GM19351 (cell line): Measurements from ENCODE around the gene ADGRG4.
"Not testable (repeated sequence)": the region's sequence is repeated elsewhere in the genome, so short reads cannot be mapped to it uniquely, and the experiment has no call there.

Experiments
- ATAC-seq: cut with Tn5 transposase; IDR thresholded peaks from one replicate; pipeline ENCODE4 v1.9.1; 2021; ENCODE audit warnings: mild to moderate bottlenecking, moderate library complexity; ENCODE audit not compliant: unreplicated experiment

Gene ADGRG4

DNA sequence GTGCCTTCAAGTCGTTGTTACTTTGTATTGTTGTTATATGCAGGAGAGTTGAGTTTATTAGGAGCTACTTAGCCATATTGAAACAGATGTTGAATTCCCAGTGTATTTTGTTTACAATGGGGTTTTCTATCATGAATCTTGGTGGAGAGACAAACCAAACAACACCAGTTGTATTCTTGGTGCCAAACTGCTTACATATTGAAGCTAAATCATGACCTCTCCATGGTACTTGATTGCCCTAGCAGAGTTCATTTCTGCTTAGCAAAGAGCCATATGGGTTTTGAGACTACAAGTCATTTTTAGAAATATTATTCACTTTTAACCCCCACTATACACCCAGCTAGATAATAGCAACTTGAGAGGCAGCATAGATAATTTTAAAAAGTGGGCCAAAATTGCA lies 85.4 kb downstream of the ADGRG4 start:
- ATAC-seq, result no peak

DNA sequence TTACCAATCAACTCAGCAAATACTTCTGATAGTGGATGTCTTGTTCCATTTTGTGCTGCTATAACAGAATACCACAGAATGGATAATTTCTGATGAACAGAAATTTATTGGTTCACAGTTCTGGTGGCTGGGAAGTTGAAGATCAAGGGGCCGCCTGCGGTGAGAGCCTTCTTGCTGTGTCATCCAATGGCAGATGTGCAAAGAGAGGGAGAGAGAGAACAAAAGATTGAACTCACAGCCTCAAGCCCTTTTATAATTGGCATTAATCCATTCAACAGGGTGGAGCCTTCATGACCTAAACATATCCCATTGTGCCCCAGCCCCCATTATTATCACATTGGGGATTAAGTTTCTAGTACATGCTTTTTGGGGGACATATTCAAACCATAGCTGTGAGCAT lies 86.1 kb downstream of the ADGRG4 start:
- ATAC-seq, result no peak

DNA sequence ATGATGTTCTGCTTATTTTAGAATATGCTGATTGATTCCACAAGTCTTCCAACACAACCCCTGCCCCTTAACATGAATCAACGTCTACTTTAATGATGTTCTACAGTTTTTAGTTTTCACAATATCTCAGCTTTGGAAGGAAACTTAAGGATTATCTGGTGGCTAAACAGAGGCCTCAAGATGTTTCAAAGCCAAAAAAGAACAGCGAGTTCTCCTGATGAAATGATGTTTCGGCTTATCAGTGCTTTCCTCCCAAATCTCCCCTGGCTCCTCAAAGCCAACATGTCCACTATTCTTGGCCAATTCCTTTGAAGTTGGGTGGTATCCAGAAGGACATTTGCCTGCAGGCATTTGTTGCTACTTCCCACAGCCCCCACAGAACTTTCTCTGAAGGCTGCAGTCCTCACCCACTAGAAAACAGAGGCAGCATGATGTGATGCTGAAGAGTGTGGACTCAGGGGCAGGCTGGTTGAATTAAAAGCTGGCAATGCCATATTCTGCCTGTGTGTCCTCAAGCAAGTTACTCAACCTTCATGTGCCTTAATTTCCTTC lies 87.3 kb downstream of the ADGRG4 start:
- ATAC-seq, result no peak

DNA sequence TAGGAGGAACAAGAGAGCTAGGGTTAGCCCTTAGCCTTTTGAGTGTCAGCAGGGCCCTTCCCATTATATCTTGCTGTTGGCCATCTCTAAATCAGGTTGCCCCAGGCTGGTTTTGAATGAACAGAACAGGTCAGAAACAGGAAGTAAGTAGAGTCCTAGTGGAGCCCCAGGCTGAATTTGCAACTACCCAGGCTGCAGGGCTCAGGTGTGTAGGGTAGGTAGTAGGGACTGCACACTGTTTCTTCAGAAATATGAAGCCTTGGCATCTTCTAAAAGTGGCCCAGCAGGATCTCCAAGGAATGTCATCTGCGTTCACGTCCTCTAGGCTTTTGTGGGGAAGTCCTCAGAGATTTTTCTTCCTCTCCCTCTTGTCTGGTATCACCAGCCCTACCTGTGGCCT lies 90.2 kb downstream of the ADGRG4 start:
- ATAC-seq, result no peak

DNA sequence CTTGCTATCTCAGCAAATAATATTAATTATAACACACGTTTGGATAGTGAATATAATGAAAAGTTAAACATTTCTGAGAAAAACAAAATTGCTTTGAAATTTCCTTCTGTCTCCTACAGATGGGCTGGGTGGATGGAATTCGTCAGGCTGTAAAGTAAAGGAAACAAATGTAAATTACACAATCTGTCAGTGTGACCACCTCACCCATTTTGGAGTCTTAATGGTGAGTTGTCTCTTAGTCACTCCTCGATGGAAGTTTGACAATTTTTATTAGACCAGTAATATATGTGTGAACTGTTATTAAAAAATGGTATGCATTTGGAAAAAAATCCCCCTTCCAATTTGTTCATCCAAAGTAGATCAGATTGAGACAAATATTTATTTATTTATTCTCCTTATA lies 94.5 kb downstream of the ADGRG4 start:
- no peak for ATAC-seq

DNA sequence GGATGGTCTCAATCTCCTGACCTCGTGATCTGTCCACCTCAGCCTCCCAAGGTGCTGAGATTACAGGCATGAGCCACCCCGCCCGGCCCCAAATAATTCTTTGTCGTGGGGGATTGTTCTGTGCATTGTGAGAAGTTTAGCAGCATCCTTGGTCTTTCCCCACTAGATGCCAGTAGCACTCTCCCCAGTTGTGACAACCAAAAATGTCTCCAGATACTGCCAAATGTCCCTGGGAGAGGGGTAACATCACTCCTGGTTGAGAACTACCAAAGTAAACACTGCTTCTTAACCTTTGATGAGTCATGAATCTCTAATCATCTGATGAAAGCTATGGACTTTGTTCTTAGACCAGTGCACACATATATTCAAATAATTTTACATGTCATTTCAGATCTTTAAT lies 96.2 kb downstream of the ADGRG4 start:
- no peak for ATAC-seq

DNA sequence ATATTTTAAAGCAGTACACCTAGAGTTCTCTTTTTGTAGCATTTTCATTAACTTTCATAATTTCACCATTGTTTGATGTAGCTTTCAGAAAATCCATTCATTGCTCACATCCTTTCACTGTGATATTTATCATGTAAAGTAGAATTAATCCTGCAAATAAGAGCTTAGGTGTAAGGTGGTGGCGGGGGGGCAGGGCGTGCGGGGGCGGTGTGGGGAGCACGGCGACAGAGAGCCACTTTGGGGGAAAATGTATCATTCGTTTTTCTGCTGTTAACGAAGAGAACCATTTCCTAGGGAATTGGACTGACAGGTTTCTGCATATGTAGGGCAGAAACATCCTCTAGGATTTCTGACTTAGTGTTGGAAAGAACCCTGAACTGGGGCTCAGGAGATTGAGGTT lies 104.4 kb downstream of the ADGRG4 start:
- ATAC-seq, result no peak

DNA sequence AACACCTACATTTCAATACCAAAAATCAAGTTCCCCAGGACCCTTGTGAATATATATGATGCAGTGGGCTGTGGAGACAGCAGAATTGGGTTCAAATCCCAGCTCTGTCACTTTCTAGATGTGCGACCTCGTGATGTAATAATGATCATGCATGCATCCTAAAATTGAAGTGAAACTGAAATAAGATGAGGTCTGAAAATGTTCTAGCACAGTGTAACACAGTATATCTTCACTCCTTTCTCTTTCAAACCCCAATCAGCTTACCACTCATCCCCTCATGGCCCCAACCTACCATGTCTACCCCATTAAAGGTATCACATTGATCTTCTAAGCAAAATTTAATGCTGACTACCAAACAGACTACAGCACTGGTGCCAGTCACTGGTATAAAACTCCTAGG lies 117.0 kb downstream of the ADGRG4 start:
- peak; percentile 86 for ATAC-seq

DNA sequence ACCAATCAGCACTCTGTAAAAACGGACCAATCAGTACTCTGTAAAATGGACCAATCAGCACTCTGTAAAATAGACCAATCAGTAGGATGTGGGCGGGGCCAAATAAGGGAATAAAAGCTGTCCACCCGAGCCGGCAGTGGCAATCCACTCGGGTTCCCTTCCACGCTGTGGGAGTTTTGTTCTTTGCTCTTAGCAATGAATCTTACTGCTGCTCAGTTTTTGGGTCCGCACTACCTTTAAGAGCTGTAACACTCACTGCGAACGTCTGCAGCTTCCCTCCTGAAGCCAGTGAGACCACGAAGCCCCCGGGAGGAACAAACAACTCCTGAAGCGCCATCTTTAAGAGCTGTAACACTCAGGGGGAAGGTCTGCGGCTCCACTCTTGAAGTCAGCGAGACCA lies 120.6 kb downstream of the ADGRG4 start:
- ATAC-seq, result no peak

DNA sequence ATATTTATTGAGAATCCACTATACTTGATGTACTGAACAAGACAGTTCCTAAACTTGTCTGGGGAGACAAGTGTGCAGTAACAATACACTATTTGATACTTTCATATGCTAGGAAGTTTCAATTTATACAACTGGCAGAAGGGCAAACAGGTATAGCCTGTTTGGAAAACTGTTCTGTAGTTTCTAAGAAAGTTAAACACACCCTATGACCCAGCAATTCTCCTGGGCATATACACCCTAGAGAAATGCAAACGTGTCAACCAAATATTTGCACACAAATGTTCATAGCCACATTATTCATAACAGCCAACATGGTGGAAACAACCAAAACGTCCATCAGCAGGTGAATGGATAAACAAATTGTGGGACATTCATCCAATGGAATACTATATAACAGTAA lies 123.0 kb downstream of the ADGRG4 start:
- no peak for ATAC-seq

DNA sequence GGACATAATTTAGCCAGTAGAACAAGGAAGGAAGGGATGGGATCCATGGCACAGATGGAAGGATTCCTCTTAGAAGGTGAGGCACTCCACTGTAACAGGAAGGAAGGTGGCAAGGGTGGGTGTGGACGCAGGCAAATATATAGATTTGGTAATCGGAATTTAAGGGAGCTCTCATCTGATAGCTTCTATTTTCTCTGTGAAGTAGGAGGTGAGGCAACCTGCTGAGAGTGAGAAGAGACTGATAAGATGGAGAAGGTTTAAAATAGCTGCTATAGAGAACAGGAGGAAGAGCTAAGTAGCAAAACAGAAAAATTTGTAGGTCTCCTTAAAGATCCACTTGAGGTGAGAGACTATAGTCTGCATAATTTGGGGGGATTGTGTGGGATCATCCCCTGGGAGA lies 125.2 kb downstream of the ADGRG4 start:
- no peak for ATAC-seq

DNA sequence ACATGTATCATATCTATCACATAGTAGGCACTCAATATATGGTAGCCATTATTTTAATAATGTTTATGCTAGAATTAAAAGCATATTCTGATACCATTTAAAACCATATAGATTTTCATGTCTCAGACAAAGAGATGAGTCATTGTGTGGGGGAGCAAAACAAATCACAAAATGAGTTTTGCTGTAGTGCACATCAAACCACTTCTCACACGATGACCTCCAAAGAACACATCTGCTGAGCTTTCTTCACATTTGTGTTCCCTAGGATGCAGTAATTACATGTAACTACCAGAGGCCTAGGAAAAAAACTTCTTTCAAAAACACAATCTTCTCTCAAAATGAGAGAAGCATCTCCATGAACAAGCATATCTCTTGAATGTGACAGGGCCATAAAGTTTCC lies 130.9 kb downstream of the ADGRG4 start:
- no peak for ATAC-seq

DNA sequence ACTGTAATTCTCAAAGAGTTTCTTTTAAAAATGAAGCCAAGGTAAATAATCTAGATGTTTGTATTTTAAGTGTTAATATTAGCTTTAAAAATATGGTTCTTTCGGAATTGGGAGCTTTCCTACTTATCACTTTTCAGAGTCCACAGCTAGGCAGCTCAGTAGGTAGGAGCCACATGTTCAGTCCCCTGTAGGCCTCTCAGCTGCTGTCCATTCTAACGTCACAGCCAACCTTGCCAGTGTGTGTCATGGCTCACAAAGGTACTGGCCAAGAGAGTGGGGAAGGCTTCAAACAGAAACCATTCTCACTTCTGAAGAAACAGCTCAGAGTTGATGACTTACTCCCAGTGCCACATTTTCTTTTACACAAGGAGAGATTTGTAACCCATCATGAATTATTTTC lies 137.0 kb downstream of the ADGRG4 start:
- no peak for ATAC-seq

DNA sequence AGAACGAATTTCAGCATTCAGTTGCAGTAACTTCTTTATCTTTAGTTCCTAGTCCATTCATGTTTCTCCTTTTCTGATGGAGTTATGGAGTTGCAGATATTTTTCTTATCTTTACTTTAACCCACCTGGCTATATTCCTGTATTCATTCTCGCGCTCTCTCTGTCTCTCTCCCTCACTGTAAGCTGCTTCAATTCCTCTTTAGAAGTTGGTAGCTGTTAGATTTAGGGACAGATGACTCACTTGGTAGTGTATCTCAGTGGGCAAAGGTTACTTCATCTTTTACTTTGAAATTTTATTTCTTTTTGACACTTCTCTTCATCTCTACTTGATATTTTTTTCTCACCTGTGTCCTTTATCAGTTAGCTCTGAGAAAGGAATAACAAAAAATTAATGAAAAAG lies 137.4 kb downstream of the ADGRG4 start:
- no peak for ATAC-seq

DNA sequence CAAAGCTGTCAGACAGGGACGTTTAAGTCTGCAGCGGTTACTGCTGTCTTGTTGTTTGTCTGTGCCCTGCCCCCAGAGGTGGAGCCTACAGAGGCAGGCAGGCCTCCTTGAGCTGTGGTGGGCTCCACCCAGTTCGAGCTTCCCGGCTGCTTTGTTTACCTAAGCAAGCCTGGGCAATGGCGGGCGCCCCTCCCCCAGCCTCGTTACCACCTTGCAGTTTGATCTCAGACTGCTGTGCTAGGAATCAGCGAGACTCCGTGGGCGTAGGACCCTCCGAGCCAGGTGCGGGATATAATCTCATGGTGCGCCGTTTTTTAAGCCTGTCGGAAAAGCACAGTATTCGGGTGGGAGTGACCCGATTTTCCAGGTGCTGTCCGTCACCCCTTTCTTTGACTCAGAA lies 144.9 kb downstream of the ADGRG4 start:
- ATAC-seq, result not testable (repeated sequence)

DNA sequence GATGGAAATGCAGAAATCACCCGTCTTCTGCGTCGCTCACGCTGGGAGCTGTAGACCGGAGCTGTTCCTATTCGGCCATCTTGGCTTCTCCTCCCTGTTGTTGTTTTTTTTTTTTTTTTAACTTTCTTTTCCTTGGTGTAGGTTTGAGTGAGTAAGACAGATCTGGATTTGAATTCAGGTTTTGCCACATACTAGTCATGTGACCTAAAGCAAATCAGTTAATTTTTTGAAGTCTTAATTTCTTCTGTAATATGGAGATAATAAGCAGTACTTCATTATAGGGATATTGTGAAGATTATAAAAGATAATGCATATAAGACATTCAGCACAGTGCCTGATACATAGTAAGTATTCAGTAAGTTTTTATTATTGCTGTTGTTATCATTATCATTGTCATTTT lies 145.4 kb downstream of the ADGRG4 start:
- no peak for ATAC-seq

DNA sequence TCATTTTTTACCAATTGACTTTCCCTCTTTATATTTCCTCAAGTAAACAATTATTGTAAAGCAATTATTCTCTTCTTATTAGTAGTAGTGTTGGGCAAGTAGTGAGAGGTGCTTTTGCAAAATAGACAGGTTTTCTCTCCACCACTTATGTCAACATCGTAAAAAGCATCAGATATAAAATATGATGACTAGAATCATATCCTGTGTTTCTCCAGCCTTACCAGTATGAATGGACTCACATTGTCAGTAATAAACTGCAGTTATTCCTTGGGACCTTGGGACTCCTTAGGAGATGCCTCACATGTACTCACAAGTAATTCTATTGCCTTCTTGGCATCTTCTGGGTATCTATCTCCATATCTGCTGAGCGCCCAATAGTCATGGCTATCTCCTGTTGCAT lies 146.5 kb downstream of the ADGRG4 start:
- no peak for ATAC-seq

DNA sequence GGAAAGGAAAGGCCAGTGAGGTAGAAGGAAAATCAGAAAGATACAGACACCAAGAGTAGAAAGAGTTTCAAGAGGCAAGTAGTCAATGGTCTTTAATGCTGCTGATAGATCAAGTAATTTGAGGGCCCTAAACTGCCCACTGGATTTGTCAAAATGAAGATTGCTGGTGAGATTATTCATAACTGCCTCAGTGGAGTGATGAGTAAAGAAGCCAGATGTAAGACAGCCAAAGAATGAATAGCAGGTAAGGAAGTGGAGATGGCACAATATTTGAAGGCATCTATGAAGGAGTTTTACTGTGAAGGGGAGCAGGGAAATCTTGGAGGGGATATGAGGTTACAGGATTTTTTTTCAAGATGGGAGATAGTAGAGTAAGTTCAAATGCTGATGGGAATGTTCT lies 147.2 kb downstream of the ADGRG4 start:
- ATAC-seq, result no peak

DNA sequence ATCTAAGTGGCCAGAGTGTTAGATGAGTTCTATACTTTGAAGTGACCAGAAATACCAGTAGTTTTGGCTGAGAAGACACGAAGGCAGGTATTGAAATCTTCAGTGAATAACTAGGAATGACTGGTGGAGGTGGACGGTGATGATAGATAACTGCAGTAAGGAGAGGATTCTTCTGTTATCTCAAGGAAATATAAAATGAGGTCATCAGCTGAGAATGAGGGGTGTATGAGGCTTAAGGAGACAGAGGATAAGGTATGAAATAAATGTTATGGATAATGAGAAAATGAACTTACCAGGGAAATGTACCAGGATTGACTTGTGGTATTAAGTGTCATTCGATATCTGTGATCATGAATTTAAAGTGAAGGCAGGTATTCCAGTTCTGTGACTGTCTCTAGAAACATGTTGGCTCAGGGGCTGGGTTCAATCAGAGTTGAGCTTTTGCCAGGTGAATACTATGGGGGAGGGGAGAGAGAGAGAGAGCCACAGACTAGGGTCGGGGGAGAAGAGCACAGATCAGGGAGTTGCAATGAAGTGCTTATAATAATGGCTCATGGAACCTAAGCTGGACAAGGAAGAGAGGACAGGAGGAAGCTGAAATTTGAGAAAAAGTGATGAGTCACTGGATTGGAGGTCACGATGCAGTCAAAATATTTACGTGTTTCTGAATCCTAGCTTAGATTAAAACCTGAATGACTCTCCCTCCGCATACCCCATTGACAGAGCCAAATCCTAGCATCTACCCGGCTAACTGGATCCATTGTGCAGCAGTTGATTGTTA lies 149.5 kb downstream of the ADGRG4 start:
- no peak for ATAC-seq

DNA sequence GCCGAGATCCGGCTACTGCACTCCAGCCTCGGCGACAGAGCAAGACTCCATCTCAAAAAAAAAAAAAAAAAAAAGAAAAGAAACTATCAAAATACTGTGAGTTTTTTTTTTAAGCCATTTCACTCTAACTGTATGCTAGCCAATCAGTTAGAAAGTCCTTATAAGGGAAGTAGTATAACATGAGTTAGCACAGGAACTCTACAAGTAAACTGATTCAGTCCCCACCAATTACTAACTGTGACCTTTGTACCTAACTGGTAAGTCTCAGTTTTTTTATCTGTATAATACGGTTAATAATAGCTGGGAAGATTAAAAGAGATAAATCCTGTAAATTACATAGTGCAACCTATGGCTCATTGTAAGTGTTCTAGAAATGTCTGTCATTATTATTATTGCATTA lies 151.9 kb downstream of the ADGRG4 start:
- ATAC-seq, result no peak

DNA sequence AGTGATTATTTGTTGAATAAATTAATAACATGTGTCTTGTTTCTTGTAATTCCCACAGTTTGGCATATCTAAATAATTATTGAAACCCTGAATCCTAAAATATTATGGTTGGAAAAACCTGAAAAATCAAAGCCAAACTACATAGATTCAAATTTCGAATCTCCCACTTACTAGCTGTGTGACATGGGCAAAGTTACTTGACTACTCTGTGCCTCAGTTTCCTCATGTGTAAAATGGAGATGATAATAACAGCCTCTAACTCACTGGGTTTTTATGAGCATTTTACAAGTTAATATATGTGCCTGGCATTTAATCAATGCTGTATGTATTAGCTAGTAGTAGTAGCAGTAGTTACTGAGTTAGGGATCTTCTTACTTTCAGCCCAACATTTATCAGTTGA lies 152.4 kb downstream of the ADGRG4 start:
- no peak for ATAC-seq

DNA sequence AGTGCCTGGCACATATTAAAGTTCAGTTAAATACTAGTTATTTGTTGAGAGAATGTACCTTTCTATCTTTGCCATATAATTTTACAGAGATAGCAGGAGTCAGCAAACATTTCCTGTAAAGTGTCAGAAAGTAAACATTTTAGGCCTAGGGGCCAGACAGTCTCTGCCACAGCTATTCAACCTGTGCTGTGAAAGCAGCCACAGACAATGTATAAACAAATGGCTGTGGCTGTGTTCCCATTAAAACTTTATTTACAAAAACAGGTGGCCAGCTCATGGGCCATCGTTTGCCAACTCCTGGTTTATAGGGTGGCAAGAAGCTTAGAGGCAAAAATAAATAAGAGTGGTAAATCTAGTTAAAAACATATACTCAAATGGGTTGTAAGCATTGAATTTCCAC lies 153.0 kb downstream of the ADGRG4 start:
- no peak for ATAC-seq

DNA sequence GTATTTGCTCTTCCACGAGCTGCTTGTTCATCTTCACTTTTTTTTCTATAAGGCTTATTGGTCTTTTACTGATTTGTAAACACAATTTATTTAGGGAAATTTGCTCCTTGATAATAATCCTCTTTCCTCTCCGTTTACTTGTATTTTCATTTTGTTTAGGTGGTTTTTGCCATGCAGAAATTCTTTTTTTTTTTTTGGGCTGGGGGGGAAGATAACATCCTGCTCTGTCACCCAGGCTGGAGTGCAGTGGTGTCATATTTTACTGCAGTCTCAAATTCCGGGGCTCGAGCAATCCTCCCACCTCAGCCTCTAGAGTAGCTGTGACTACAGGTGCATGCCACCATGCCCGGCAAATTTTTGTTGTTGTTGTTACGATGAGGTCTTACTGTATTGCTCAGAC lies 155.4 kb downstream of the ADGRG4 start:
- no peak for ATAC-seq
